ENCODE results near the gene CDK3. TPM values are rescaled to one million over a fixed set of nuclear protein-coding genes. Genes with fewer than 3 reads are reported as not detected.

CDK3 gene
- total and polyA plus RNA-seq, 12 donors = 0.74 to 56.7 (median 5.5) TPM; not detected in 3

- Histone ChIP-seq H3K4me1 (replicated peaks in 1 of 2) (peaks cover 3 to 11% of the 10 kb centered on the region in 2 donors), H3K4me3 (no peak overlapping the region), H3K27me3 (no peaks in the 10 kb centered on the region), H3K27ac (no peak overlapping the region), H3K9me3 (replicated peaks in 1 of 3) (no peaks in the 10 kb centered on the region), H3K36me3 (replicated peaks in 1 of 2) (no peaks in the 10 kb centered on the region)
- DNase-seq = no peak
- WGBS, 4 donors = 85 to 92% (median 88%) methylated on average over 21 to 39 of the region's 39 CpGs
- intact Hi-C loops (cut with DNase I) = no loop called here
- TF ChIP-seq CTCF (IDR thresholded peaks at IDR 0.05) = no peak
- TF ChIP-seq POLR2A (IDR thresholded peaks at IDR 0.05) = no peak
These were observed 6.6 kb downstream of the CDK3 start for GRCh38 chr17:76007131-76007849.

GRCh38 chr17:76007850-76008165, 7.2 kb downstream of the CDK3 start:
- WGBS, 4 donors = 86 to 94% (median 89%) methylated on average over 10 to 16 of the region's 16 CpGs
- Histone ChIP-seq H3K4me3 (no peak overlapping the region), H3K36me3 (replicated peaks in 1 of 2) (no peaks in the 10 kb centered on the region), H3K27me3 (no peaks in the 10 kb centered on the region), H3K9me3 (replicated peaks in 1 of 3) (no peaks in the 10 kb centered on the region), H3K4me1 (replicated peaks in 1 of 2) (peaks cover 3 to 11% of the 10 kb centered on the region in 2 donors), H3K27ac (no peak overlapping the region)
- TF ChIP-seq CTCF (IDR thresholded peaks at IDR 0.05) (no peak), POLR2A (IDR thresholded peaks at IDR 0.05) (no peak)
- no peak for DNase-seq
- intact Hi-C loops (cut with DNase I) = no loop called here

GRCh38 chr17:76008208-76008607, 7.6 kb downstream of the CDK3 start:
- 92 to 97% (median 95%) methylated on average over 26 to 36 of the region's 36 CpGs for WGBS, 4 donors
- Histone ChIP-seq H3K27ac (no peak overlapping the region), H3K4me3 (no peak overlapping the region), H3K27me3 (no peaks in the 10 kb centered on the region), H3K36me3 (replicated peaks in 1 of 2) (no peaks in the 10 kb centered on the region), H3K9me3 (replicated peaks in 1 of 3) (no peaks in the 10 kb centered on the region), H3K4me1 (replicated peaks in 1 of 2) (peaks cover 3 to 11% of the 10 kb centered on the region in 2 donors)
- DNase-seq = no peak
- no peak for TF ChIP-seq POLR2A (IDR thresholded peaks at IDR 0.05)
- TF ChIP-seq CTCF (IDR thresholded peaks at IDR 0.05) = no peak
- intact Hi-C loops (cut with DNase I) = no loop called here

- Histone ChIP-seq H3K9me3 (replicated peaks in 1 of 3) (no peaks in the 10 kb centered on the region), H3K4me1 (replicated peaks in 1 of 2) (peaks cover 3 to 11% of the 10 kb centered on the region in 2 donors), H3K36me3 (replicated peaks in 1 of 2) (no peaks in the 10 kb centered on the region), H3K4me3 (no peak overlapping the region), H3K27ac (no peak overlapping the region), H3K27me3 (no peaks in the 10 kb centered on the region)
- WGBS, 4 donors = 93 to 94% (median 94%) methylated on average over 52 to 56 of the region's 56 CpGs
- intact Hi-C loops (cut with DNase I) = no loop called here
- no peak for DNase-seq
- TF ChIP-seq CTCF (IDR thresholded peaks at IDR 0.05) (no peak), POLR2A (IDR thresholded peaks at IDR 0.05) (no peak)
These were observed 8.2 kb downstream of the CDK3 start for GRCh38 chr17:76008630-76009425.

Measured in adrenal gland (tissue), 12 donors.